Fibroblast of pulmonary artery (primary cell): Measurements from ENCODE around the gene ACTL10.

Experiments
- DNase-seq: peaks from one replicate; pipeline ENCODE4 v3.0.0-alpha.2; 2010; ENCODE audit warnings: low read depth
- H3K4me3 ChIP-seq: replicated peaks from 2 replicates; pipeline ENCODE4 v1.5.1; 2011; ENCODE audit warnings: low read depth, mild to moderate bottlenecking, control low read depth, low read length, moderate library complexity
- TF ChIP-seq, protein P1 (sequence below): IDR thresholded peaks from 2 replicates; pipeline ENCODE4 v1.5.1; 2011; ENCODE audit warnings: mild to moderate bottlenecking, control low read depth, low read length, inconsistent platforms; ENCODE audit errors: missing control alignments

ACTL10 gene

GRCh38 chr20:33679758-33680485 is 13.2 kb downstream of the ACTL10 start:
- H3K4me3 ChIP-seq, result no peak overlapping the region
- TF ChIP-seq, protein P1, sequence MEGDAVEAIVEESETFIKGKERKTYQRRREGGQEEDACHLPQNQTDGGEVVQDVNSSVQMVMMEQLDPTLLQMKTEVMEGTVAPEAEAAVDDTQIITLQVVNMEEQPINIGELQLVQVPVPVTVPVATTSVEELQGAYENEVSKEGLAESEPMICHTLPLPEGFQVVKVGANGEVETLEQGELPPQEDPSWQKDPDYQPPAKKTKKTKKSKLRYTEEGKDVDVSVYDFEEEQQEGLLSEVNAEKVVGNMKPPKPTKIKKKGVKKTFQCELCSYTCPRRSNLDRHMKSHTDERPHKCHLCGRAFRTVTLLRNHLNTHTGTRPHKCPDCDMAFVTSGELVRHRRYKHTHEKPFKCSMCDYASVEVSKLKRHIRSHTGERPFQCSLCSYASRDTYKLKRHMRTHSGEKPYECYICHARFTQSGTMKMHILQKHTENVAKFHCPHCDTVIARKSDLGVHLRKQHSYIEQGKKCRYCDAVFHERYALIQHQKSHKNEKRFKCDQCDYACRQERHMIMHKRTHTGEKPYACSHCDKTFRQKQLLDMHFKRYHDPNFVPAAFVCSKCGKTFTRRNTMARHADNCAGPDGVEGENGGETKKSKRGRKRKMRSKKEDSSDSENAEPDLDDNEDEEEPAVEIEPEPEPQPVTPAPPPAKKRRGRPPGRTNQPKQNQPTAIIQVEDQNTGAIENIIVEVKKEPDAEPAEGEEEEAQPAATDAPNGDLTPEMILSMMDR, result no peak
- no peak for DNase-seq

DNA sequence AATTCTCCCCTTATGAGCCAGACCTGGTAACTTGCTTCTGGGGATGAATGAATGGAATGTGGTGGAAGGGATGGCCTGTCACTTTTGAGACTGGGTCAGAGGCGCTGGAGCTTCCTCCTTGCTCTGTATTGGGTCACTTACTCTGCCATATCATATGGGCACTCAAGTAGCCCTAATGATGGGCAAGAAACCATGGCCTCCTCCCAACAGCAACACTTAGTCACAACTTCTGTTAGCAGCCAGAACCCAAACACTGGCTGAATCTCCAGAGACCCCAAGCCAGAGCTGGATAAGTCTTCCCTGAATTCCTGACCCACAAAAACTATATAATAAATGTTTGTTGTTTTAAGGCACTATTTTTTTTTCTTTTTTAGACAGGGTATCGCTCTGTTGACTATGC is 13.9 kb downstream of the ACTL10 start:
- TF ChIP-seq, protein P1, result no peak
- H3K4me3 ChIP-seq, result no peak overlapping the region
- DNase-seq, result peak; percentile 17

DNA sequence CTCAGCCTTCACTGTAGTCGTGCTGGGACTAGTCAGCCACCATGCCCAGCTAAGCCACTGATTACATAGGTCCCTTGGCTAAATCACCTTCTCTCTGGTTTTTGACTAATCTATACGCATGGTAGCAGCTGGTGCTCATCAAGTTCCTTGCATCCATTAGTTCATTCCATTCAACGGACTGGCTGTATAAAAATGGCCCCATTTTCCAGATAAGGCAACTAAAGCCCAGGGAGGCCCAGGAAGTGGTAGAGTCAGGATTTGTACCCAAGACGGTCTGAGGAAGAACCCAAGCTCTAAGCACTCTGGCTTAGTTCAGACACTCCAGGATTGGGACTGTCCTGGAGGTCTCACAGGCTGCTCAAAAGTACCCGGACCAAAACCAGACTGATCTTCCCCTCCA is 14.5 kb downstream of the ACTL10 start:
- TF ChIP-seq, protein P1, result no peak
- DNase-seq, result no peak
- no peak overlapping the region for H3K4me3 ChIP-seq

DNA sequence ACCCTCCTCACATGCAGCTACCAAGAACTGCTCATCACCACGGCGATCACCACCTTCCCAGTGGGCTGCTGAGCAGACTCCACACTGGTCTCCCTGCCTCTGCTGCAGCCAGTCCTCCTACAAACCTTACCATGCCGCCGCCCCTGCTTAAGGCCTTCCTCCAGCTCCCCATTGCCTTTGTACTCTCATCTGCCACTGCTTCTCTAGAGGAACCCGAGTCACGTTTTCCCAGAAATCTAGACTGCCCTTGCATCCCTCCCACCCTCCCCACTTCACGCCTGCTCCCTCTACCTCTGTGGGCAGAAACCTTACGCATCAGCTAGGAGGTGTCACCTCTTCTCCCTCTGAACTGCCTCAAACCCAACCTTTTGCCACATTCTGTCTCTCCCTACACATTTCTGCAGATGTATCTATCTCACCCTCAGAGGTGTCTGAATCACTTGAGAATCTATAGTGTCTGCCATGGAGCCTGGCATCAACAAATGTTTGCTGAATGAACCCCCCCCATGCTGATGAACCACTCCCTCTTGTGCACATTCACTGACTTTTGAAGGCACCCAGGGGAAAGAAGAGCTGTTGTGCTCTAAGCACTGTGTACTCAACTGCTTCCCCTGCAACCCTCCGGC is 15.1 kb downstream of the ACTL10 start:
- TF ChIP-seq, protein P1, result no peak
- DNase-seq, result no peak
- no peak overlapping the region for H3K4me3 ChIP-seq

- peak; percentile 26 for DNase-seq
- H3K4me3 ChIP-seq, result no peak overlapping the region
- TF ChIP-seq, protein P1, result no peak
Observed at GRCh38 chr20:33684533-33685327, 18.0 kb downstream of the ACTL10 start.

- no peak for DNase-seq
- TF ChIP-seq, protein P1, result no peak
- peak overlapping the region; percentile 36 for H3K4me3 ChIP-seq
Observed at GRCh38 chr20:33685328-33686099, 18.8 kb downstream of the ACTL10 start.
